NB4 (cell line): ENCODE measurements around the gene PLA2G2C.

Experiments
- MYC ChIP-seq: IDR thresholded peaks from 2 replicates; pipeline ENCODE4 v1.6.1; 2011; ENCODE audit warnings: low read depth, low read length
- POLR2A ChIP-seq: IDR thresholded peaks from 2 replicates; pipeline ENCODE4 v1.6.1; 2011; ENCODE audit warnings: mild to moderate bottlenecking; ENCODE audit not compliant: insufficient read length; ENCODE audit errors: extremely low read depth
- TF ChIP-seq, protein P1 (sequence below): IDR thresholded peaks from one replicate; pipeline ENCODE4 v1.5.1; 2012; ENCODE audit warnings: low read depth, low read length
- TF ChIP-seq, protein P2 (sequence below): IDR thresholded peaks from 2 replicates; pipeline ENCODE4 v1.6.1; 2011; ENCODE audit warnings: low read depth, low read length

DNA sequence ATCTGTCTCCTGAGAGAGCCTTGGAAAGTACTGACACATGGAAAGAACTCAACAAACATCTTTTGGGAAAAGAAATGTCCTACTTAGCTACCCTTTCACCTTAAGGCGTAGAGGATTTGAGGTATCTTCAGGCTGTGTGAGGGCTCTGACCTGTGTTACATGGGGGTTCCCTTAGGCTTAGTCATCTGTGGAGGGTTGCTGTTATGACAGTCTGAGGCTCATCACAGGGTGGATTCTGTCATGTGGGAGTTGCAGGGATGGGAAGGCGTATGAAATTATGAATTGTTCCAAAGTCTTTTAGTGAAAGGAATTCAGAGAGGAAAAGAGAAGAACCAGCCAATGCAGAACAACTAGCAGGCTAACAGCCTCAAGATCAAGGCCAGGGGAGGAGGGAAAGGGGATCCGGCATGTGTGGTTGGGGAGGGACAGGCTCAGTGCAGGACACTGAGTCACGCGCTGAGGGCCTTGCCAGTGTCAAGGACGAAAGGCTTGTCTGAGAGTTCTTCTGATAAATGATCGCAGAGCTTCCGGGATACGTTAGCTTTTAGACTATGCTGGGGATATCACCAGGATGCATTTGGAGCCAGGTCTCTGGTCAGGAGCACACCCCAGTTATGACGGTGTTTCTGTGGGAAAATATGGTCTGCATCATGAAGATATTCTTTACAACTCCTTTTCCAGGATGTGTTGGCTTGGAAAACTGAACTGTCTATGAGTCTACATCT, 24.6 kb upstream of the PLA2G2C start:
- TF ChIP-seq POLR2A (no peak), MYC (no peak)
- TF ChIP-seq, protein P1, sequence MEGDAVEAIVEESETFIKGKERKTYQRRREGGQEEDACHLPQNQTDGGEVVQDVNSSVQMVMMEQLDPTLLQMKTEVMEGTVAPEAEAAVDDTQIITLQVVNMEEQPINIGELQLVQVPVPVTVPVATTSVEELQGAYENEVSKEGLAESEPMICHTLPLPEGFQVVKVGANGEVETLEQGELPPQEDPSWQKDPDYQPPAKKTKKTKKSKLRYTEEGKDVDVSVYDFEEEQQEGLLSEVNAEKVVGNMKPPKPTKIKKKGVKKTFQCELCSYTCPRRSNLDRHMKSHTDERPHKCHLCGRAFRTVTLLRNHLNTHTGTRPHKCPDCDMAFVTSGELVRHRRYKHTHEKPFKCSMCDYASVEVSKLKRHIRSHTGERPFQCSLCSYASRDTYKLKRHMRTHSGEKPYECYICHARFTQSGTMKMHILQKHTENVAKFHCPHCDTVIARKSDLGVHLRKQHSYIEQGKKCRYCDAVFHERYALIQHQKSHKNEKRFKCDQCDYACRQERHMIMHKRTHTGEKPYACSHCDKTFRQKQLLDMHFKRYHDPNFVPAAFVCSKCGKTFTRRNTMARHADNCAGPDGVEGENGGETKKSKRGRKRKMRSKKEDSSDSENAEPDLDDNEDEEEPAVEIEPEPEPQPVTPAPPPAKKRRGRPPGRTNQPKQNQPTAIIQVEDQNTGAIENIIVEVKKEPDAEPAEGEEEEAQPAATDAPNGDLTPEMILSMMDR, result no peak
- TF ChIP-seq, protein P2, sequence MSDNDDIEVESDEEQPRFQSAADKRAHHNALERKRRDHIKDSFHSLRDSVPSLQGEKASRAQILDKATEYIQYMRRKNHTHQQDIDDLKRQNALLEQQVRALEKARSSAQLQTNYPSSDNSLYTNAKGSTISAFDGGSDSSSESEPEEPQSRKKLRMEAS, result no peak
